A549 (cell line): ENCODE measurements around the gene UNC5A. TPM values are rescaled to one million over a fixed set of nuclear protein-coding genes. Genes with fewer than 3 reads are reported as not detected.

Source experiments
- ATAC-seq, 2 experiments: fragments of 200-7000 bp in 1 of 2; fragments of >200 bp in 1 of 2; cut with Nextera tagmentation in 1 of 2; cut with Tn5 transposase in 1 of 2; 3 replicates each; pipeline versions ENCODE4 v1.8.0 to v1.9.1; 2018 to 2020; ENCODE audit warnings: mild to moderate bottlenecking in 1 of 2, moderate library complexity in 1 of 2
- CTCF ChIA-PET: fragments of 300-600 bp; sonication (Branson Sonifier 250); formaldehyde crosslinking; extraction: SDS; loops from one replicate; lab custom pipeline; 2021; ENCODE audit warnings: antibody characterized with exemption, inconsistent platforms; lab: Yijun Ruan, JAX
- POLR2A ChIA-PET: fragments of 350-600 bp; formaldehyde crosslinking; extraction: SDS; loops from one replicate; lab custom pipeline; 2021; ENCODE audit warnings: antibody characterized with exemption, inconsistent platforms; lab: Yijun Ruan, JAX
- DNase-seq, 2 experiments: peaks; one replicate each; pipeline versions ENCODE4 v3.0.0 to v3.0.0-alpha.2; 2011 to 2016; ENCODE audit warnings: low read depth in 1 of 2, low spot score in 1 of 2
- FAIRE-seq: peaks from 2 replicates; lab custom pipeline; 2011; peaks lifted over from hg19 to GRCh38; lab: Jason Lieb, UNC
- H3K27ac ChIP-seq, 2 experiments: fragments of >200 bp; sonication (Bioruptor Twin); formaldehyde crosslinking; 3 replicates each; pipeline ENCODE4 v1.5.1; 2016 to 2017
- H3K4me1 ChIP-seq: fragments of >200 bp; sonication (Bioruptor Twin); formaldehyde crosslinking; 3 replicates; pipeline ENCODE4 v1.6.1; 2016
- H3K4me2 ChIP-seq: fragments of >200 bp; sonication (Bioruptor Twin); formaldehyde crosslinking; 3 replicates; pipeline ENCODE4 v1.6.1; 2016
- H3K4me3 ChIP-seq: fragments of >200 bp; sonication (Bioruptor Twin); formaldehyde crosslinking; 3 replicates; pipeline ENCODE4 v1.5.1; 2016
- H3K9me3 ChIP-seq: fragments of >200 bp; sonication (Bioruptor Twin); formaldehyde crosslinking; 3 replicates; pipeline ENCODE4 v1.6.1; 2016
- BHLHE40 ChIP-seq: IDR thresholded peaks from 2 replicates; pipeline ENCODE4 v1.6.1; 2012; ENCODE audit warnings: low read depth, low read length, inconsistent platforms
- CEBPB ChIP-seq, 2 experiments: fragments of >200 bp in 1 of 2; sonication (Bioruptor Twin) in 1 of 2; formaldehyde crosslinking in 1 of 2; IDR thresholded peaks; 2 replicates each; pipeline ENCODE4 v1.6.1; 2012 to 2016
- CHD2 ChIP-seq: fragments of 150-350 bp; IDR thresholded peaks from 2 replicates; pipeline ENCODE4 v1.6.1; 2014; ENCODE audit warnings: low read length; ENCODE audit not compliant: partially characterized antibody
- EP300 ChIP-seq, 2 experiments: fragments of >200 bp; sonication (Bioruptor Twin); formaldehyde crosslinking; IDR thresholded peaks; 2 replicates in 1 of 2; 3 replicates in 1 of 2; pipeline ENCODE4 v1.6.1; 2016 to 2017
- ESRRA ChIP-seq: fragments of 150-350 bp; IDR thresholded peaks from 2 replicates; pipeline ENCODE4 v1.6.1; 2014; ENCODE audit warnings: mild to moderate bottlenecking, low read length, borderline replicate concordance
- KDM5A ChIP-seq: fragments of 200-600 bp; sonication (generic); IDR thresholded peaks from 2 replicates; pipeline ENCODE4 v1.6.1; 2016; ENCODE audit warnings: antibody characterized with exemption, mild to moderate bottlenecking
- MAZ ChIP-seq: fragments of 150-350 bp; IDR thresholded peaks from 2 replicates; pipeline ENCODE4 v1.6.1; 2014; ENCODE audit warnings: antibody characterized with exemption, low read depth, low read length, borderline replicate concordance
- NPAS2 ChIP-seq: fragments of 250-450 bp; sonication (Bioruptor Pico); IDR thresholded peaks from 2 replicates; pipeline ENCODE4 v1.8.0; 2022; ENCODE audit warnings: mild to moderate bottlenecking, moderate library complexity, borderline replicate concordance
- POLR2A ChIP-seq: IDR thresholded peaks from 2 replicates; pipeline ENCODE4 v1.6.1; 2012; ENCODE audit warnings: mild to moderate bottlenecking, low read length
- RARB ChIP-seq: fragments of 250-450 bp; sonication (Bioruptor Pico); IDR thresholded peaks from 2 replicates; pipeline ENCODE4 v1.8.0; 2021; ENCODE audit warnings: mild to moderate bottlenecking, moderate library complexity
- RCOR1 ChIP-seq: fragments of 150-350 bp; IDR thresholded peaks from 2 replicates; pipeline ENCODE4 v1.6.1; 2014; ENCODE audit warnings: antibody characterized with exemption, low read length, low read depth
- RFX5 ChIP-seq: fragments of 450-650 bp; IDR thresholded peaks from 2 replicates; pipeline ENCODE4 v1.7.1; 2014; ENCODE audit warnings: antibody characterized with exemption, mild to moderate bottlenecking, moderate library complexity
- RNF2 ChIP-seq: fragments of 200-600 bp; sonication (generic); IDR thresholded peaks from 2 replicates; pipeline ENCODE4 v1.6.1; 2016; ENCODE audit warnings: low read depth, mild to moderate bottlenecking, antibody characterized with exemption, moderate library complexity, borderline replicate concordance
- SMC3 ChIP-seq: fragments of >200 bp; sonication (Bioruptor Twin); formaldehyde crosslinking; IDR thresholded peaks from 3 replicates; pipeline ENCODE4 v1.6.1; 2018; ENCODE audit warnings: inconsistent platforms
- TFCP2L1 ChIP-seq: fragments of 250-450 bp; sonication (Bioruptor Pico); IDR thresholded peaks from 2 replicates; pipeline ENCODE4 v1.5.0; 2021; ENCODE audit warnings: mild to moderate bottlenecking
- TP53 ChIP-seq: fragments of 250-450 bp; sonication (Bioruptor Pico); IDR thresholded peaks from 2 replicates; pipeline ENCODE4 v1.5.0; 2021; ENCODE audit warnings: mild to moderate bottlenecking, moderate library complexity
- ZFP36 ChIP-seq: fragments of 450-650 bp; IDR thresholded peaks from 2 replicates; pipeline ENCODE4 v1.6.1; 2014; ENCODE audit warnings: borderline replicate concordance; ENCODE audit not compliant: partially characterized antibody
- WGBS: methylation state at CpG from one replicate; pipeline ENCODE4 v1.1.6; 2017; ENCODE audit errors: missing lambda C conversion rate; 5-methylcytosine and 5-hydroxymethylcytosine counted together
- polyA plus RNA-seq, 4 experiments: library from polyadenylated mRNA; depleted of rRNA in 3 of 4; stranded (reverse); fragments of >200 nt; fragmentation: RNase III in 1 of 4; extraction: RNeasy Plus Mini Kit Qiagen cat#74134 plus additional on column Dnase treatment in 1 of 4; gene quantifications; 2 replicates in 3 of 4; 3 replicates in 1 of 4; pipeline ENCODE4 v1.2.3, GENCODE V29; 2011 to 2017
- TF ChIP-seq, protein P1 (sequence below): IDR thresholded peaks from 2 replicates; pipeline ENCODE4 v1.6.1; 2012
- TF ChIP-seq, protein P2 (sequence below): IDR thresholded peaks from 2 replicates; pipeline ENCODE4 v1.6.1; 2012
- TF ChIP-seq, protein P3 (sequence below): fragments of 250-450 bp; sonication (Bioruptor Pico); IDR thresholded peaks from 2 replicates; pipeline ENCODE4 v1.5.0; 2021; ENCODE audit warnings: mild to moderate bottlenecking, moderate library complexity, borderline replicate concordance
- TF ChIP-seq, protein P4 (sequence below): fragments of 250-450 bp; sonication (Bioruptor Pico); IDR thresholded peaks from 2 replicates; pipeline ENCODE4 v1.5.0; 2020; ENCODE audit warnings: low read depth, mild to moderate bottlenecking, moderate library complexity
- TF ChIP-seq, protein P5 (sequence below): fragments of >200 bp; sonication (Bioruptor Twin); formaldehyde crosslinking; IDR thresholded peaks from 2 replicates; pipeline ENCODE4 v1.6.1; 2016
- TF ChIP-seq, protein P6 (sequence below): fragments of 150-350 bp; IDR thresholded peaks from 2 replicates; pipeline ENCODE4 v1.6.1; 2014; ENCODE audit warnings: low read depth, mild to moderate bottlenecking, low read length

Gene UNC5A
- polyA plus RNA-seq, 2 of the 4 experiments (the other 2 are of a cell fraction): 0.03 to 0.14 TPM

DNA sequence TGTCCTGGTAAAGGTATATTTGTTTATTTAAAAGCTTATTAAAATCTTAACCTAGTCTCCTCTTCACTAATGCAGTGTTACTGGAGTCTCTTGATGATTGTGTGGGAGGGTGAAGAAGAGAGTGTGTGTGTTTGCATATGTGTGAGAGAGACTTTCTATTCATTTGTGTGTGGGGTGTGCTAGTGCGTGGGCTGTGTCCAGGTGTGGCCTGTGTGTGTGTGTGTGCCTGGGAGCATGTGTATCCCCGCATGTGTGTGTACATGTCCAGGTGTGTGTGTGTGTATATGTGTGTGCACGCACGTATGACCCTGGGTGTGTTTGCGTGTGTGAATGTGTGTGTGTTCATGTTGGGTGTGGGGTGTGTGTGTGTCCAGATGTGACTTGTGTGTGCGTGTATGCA, 10.3 kb upstream of the UNC5A start:
- no peak overlapping the region for H3K4me3 ChIP-seq
- no peak for ATAC-seq
- POLR2A ChIA-PET: no interaction called here
- FAIRE-seq: no peak
- CTCF ChIA-PET: interaction anchor here (0.9 kb wide), 1 partner anchor 13 kb away, joined by 3 read pairs; no protein-coding TSS in a partner anchor
- no peak overlapping the region for H3K4me2 ChIP-seq
- TF ChIP-seq RARB (no peak), NPAS2 (CRISPR knock-in tag) (no peak), TFCP2L1 (CRISPR knock-in tag) (no peak), EP300 (IDR thresholded peaks at IDR 0.05) (no peak), CEBPB (IDR thresholded peaks at IDR 0.05) (no peak), POLR2A (no peak), BHLHE40 (no peak), KDM5A (no peak), SMC3 (no peak), MAZ (no peak), RFX5 (no peak), RNF2 (no peak), ZFP36 (no peak), RCOR1 (no peak)
- TF ChIP-seq, protein P1, sequence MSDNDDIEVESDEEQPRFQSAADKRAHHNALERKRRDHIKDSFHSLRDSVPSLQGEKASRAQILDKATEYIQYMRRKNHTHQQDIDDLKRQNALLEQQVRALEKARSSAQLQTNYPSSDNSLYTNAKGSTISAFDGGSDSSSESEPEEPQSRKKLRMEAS: no peak
- TF ChIP-seq, protein P2, sequence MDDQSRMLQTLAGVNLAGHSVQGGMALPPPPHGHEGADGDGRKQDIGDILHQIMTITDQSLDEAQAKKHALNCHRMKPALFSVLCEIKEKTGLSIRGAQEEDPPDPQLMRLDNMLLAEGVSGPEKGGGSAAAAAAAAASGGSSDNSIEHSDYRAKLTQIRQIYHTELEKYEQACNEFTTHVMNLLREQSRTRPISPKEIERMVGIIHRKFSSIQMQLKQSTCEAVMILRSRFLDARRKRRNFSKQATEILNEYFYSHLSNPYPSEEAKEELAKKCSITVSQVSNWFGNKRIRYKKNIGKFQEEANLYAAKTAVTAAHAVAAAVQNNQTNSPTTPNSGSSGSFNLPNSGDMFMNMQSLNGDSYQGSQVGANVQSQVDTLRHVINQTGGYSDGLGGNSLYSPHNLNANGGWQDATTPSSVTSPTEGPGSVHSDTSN: no peak
- TF ChIP-seq, protein P3, sequence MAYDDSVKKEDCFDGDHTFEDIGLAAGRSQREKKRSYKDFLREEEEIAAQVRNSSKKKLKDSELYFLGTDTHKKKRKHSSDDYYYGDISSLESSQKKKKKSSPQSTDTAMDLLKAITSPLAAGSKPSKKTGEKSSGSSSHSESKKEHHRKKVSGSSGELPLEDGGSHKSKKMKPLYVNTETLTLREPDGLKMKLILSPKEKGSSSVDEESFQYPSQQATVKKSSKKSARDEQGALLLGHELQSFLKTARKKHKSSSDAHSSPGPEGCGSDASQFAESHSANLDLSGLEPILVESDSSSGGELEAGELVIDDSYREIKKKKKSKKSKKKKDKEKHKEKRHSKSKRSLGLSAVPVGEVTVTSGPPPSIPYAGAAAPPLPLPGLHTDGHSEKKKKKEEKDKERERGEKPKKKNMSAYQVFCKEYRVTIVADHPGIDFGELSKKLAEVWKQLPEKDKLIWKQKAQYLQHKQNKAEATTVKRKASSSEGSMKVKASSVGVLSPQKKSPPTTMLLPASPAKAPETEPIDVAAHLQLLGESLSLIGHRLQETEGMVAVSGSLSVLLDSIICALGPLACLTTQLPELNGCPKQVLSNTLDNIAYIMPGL (CRISPR knock-in tag): no peak
- TF ChIP-seq, protein P4, sequence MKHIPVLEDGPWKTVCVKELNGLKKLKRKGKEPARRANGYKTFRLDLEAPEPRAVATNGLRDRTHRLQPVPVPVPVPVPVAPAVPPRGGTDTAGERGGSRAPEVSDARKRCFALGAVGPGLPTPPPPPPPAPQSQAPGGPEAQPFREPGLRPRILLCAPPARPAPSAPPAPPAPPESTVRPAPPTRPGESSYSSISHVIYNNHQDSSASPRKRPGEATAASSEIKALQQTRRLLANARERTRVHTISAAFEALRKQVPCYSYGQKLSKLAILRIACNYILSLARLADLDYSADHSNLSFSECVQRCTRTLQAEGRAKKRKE: no peak
- H3K9me3 ChIP-seq: no peaks in the 10 kb centered on the region
- no peak overlapping the region for H3K27ac ChIP-seq
- WGBS: 56% methylated on average over 6 of the region's 6 CpGs
- no peak for DNase-seq
- H3K4me1 ChIP-seq: no peaks in the 10 kb centered on the region

DNA sequence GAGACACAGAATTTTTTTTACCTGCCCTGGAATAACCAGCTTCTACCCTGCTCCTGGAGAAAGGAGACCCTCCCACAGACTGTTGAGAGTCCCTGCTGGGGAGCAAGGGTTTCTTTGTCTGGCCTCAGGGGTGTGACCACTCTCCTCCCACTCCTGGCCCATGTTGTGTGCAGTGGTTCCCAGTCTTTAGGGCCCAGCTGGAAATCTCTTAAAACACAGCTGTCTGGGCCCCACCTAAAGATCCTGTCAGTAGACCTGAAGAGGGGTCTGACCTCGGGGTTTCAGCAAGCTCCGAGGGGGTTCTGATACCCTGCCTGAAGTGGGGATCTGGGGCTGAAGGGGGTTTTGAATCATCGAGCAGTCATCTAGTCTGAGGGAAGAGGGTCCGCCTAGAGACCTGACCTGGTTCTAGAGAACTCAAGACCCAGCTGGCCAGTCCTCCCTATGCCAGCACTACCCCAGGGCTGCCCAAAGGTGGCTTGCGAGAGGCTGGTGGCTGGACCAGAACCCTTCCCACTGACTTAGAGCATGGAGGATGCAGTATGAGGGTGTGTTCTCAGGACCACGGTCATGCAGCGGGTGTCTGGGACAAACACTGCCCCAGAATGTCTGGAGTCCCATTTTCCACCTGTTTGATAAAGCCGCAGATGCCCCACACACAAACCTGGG, 8.1 kb upstream of the UNC5A start:
- peak; percentile 51 to 54; a peak in 3 of 6 replicates for ATAC-seq
- no peak for DNase-seq
- H3K9me3 ChIP-seq: no peaks in the 10 kb centered on the region
- FAIRE-seq: no peak
- H3K4me3 ChIP-seq: no peak overlapping the region
- no peak overlapping the region for H3K4me2 ChIP-seq
- no peak overlapping the region for H3K27ac ChIP-seq
- POLR2A ChIA-PET: no interaction called here
- H3K4me1 ChIP-seq: no peaks in the 10 kb centered on the region
- CTCF ChIA-PET: interaction anchor here (0.6 to 2.1 kb wide), 7 partner anchors 10 to 1002 kb away, joined by 3 to 8 read pairs (median 5); no protein-coding TSS in a partner anchor
- WGBS: 13% methylated on average over 8 of the region's 8 CpGs
- no peak for TF ChIP-seq TP53 (CRISPR knock-in tag)
- no peak for TF ChIP-seq BHLHE40
- TF ChIP-seq CEBPB (IDR thresholded peaks at IDR 0.05): no peak
- no peak for TF ChIP-seq CHD2
- TF ChIP-seq MAZ: no peak
- TF ChIP-seq ESRRA: no peak
- TF ChIP-seq, protein P3 (CRISPR knock-in tag): no peak
- TF ChIP-seq, protein P5, sequence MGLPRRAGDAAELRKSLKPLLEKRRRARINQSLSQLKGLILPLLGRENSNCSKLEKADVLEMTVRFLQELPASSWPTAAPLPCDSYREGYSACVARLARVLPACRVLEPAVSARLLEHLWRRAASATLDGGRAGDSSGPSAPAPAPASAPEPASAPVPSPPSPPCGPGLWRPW: no peak
- TF ChIP-seq, protein P6, sequence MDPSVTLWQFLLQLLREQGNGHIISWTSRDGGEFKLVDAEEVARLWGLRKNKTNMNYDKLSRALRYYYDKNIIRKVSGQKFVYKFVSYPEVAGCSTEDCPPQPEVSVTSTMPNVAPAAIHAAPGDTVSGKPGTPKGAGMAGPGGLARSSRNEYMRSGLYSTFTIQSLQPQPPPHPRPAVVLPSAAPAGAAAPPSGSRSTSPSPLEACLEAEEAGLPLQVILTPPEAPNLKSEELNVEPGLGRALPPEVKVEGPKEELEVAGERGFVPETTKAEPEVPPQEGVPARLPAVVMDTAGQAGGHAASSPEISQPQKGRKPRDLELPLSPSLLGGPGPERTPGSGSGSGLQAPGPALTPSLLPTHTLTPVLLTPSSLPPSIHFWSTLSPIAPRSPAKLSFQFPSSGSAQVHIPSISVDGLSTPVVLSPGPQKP: no peak
